GM19452 (cell line): ENCODE results near the gene TUBB2B.
"Not testable (repeated sequence)": the region's sequence is repeated elsewhere in the genome, so short reads cannot be mapped to it uniquely, and the experiment has no call there.

Experiments used
- ATAC-seq: cut with Tn5 transposase; IDR thresholded peaks from one replicate; pipeline ENCODE4 v1.9.1; 2021; ENCODE audit not compliant: unreplicated experiment

The TUBB2B gene

GRCh38 chr6:3190779-3191178 lies 36.7 kb downstream of the TUBB2B start:
- no peak for ATAC-seq

- no peak for ATAC-seq
Observed at GRCh38 chr6:3190056-3190455, 37.4 kb downstream of the TUBB2B start.

GRCh38 chr6:3189192-3189591 lies 38.3 kb downstream of the TUBB2B start:
- ATAC-seq = not testable (repeated sequence)

GRCh38 chr6:3188262-3188661 lies 39.2 kb downstream of the TUBB2B start:
- ATAC-seq = no peak

- no peak for ATAC-seq
Observed at GRCh38 chr6:3186974-3187382, 40.5 kb downstream of the TUBB2B start.

GRCh38 chr6:3183066-3183465 lies 44.4 kb downstream of the TUBB2B start:
- no peak for ATAC-seq

GRCh38 chr6:3181105-3181504 lies 46.3 kb downstream of the TUBB2B start:
- ATAC-seq = no peak

GRCh38 chr6:3179945-3180344 lies 47.5 kb downstream of the TUBB2B start:
- ATAC-seq = not testable (repeated sequence)

- not testable (repeated sequence) for ATAC-seq
Observed at GRCh38 chr6:3178666-3179065, 48.8 kb downstream of the TUBB2B start.

GRCh38 chr6:3176562-3177355 lies 50.7 kb downstream of the TUBB2B start:
- ATAC-seq = no peak

- no peak for ATAC-seq
Observed at GRCh38 chr6:3175715-3176402, 51.6 kb downstream of the TUBB2B start.
